PFSK-1 (cell line): ENCODE data around the gene SLC39A11.

ENCODE experiments used
- REST ChIP-seq, 2 experiments: IDR thresholded peaks; 2 replicates each; pipeline versions ENCODE4 v1.6.1 to v1.8.0; 2011 to 2012; ENCODE audit warnings: low read depth in 2 of 2, low read length in 2 of 2, control low read depth in 1 of 2, inconsistent platforms in 1 of 2, mild to moderate bottlenecking in 1 of 2, moderate library complexity in 1 of 2; ENCODE audit not compliant: insufficient read depth in 1 of 2
- SIN3A ChIP-seq: IDR thresholded peaks from 2 replicates; pipeline ENCODE4 v1.6.1; 2012; ENCODE audit warnings: mild to moderate bottlenecking, low read length, moderate library complexity, borderline replicate concordance; ENCODE audit not compliant: insufficient read depth
- TAF1 ChIP-seq: IDR thresholded peaks from 2 replicates; pipeline ENCODE4 v1.6.1; 2012; ENCODE audit warnings: low read length, control low read depth, borderline replicate concordance; ENCODE audit not compliant: insufficient read depth

GRCh38 chr17:72648702-72649101 is 443.8 kb downstream of the SLC39A11 start:
- no peak for TF ChIP-seq REST (IDR thresholded peaks at IDR 0.05; ENCODE audit: insufficient read depth in 1 of 2, low read depth in 2 of 2, low read length in 2 of 2)
- TF ChIP-seq SIN3A = no peak
- TF ChIP-seq TAF1 = no peak
